GM12878 (cell line): ENCODE data around the gene QPRT. TPM values are rescaled to one million over a fixed set of nuclear protein-coding genes. Genes with fewer than 3 reads are reported as not detected.

ENCODE experiments used
- ATAC-seq: fragments of 200-7000 bp; cut with Tn5 transposase; 3 replicates; pipeline ENCODE4 v1.9.1; 2020; ENCODE audit warnings: mild to moderate bottlenecking, moderate library complexity
- BruUV-seq: library from RNA; stranded (reverse); fragments of 400-500 nt; replicated peaks from 2 replicates; lab custom pipeline; 2021; lab: Mats Ljungman, UMichigan
- CTCF ChIA-PET: fragments of 300-600 bp; sonication (Branson Sonifier 250); formaldehyde crosslinking; extraction: SDS; loops from one replicate; lab custom pipeline; 2021; ENCODE audit warnings: inconsistent platforms; lab: Yijun Ruan, JAX
- POLR2A ChIA-PET: fragments of 350-600 bp; formaldehyde crosslinking; extraction: SDS; loops from one replicate; lab custom pipeline; 2021; ENCODE audit warnings: inconsistent platforms; lab: Charles Lee
- RAD21 ChIA-PET: fragments of 300-600 bp; sonication (Branson Sonifier 250); formaldehyde crosslinking; loops from one replicate; lab custom pipeline; 2023; ENCODE audit warnings: antibody characterized with exemption; ENCODE audit not compliant: unreplicated experiment; lab: Charles Lee
- SMC1A ChIA-PET: fragments of 300-600 bp; sonication (Branson Sonifier 250); formaldehyde crosslinking; loops from one replicate; lab custom pipeline; 2023; ENCODE audit not compliant: unreplicated experiment, uncharacterized antibody; lab: Charles Lee
- DNase-seq: peaks from one replicate; pipeline ENCODE4 v3.0.0-alpha.2; 2011; ENCODE audit warnings: low read depth, low spot score
- FAIRE-seq: peaks from 3 replicates; lab custom pipeline; 2011; peaks lifted over from hg19 to GRCh38; lab: Jason Lieb, UNC
- H2AFZ ChIP-seq: 2 replicates; pipeline ENCODE4 v1.6.0; 2011; ENCODE audit warnings: low read depth, low read length, control low read depth; ENCODE audit not compliant: control insufficient read depth
- H3K27ac ChIP-seq: 2 replicates; pipeline ENCODE4 v1.5.1; 2011; ENCODE audit warnings: control low read depth; ENCODE audit not compliant: control insufficient read depth, insufficient read depth
- H3K27me3 ChIP-seq, 2 experiments: replicated peaks in 1 of 2; 2 replicates each; pipeline versions ENCODE4 v1.6.0 to v1.6.1; 2011; ENCODE audit warnings: low read length in 1 of 2; ENCODE audit not compliant: control insufficient read depth in 2 of 2, insufficient read depth in 2 of 2
- H3K36me3 ChIP-seq, 2 experiments: 2 replicates each; pipeline ENCODE4 v1.5.1; 2011; ENCODE audit warnings: low read length in 1 of 2; ENCODE audit not compliant: control insufficient read depth in 2 of 2, insufficient read depth in 2 of 2
- H3K4me1 ChIP-seq: 2 replicates; pipeline ENCODE4 v1.6.1; 2011; ENCODE audit warnings: mild to moderate bottlenecking, low read length, moderate library complexity, mixed read lengths; ENCODE audit not compliant: control insufficient read depth, insufficient read depth
- H3K4me2 ChIP-seq: 2 replicates; pipeline ENCODE4 v1.6.0; 2011; ENCODE audit warnings: control low read depth; ENCODE audit not compliant: control insufficient read depth, insufficient read depth
- H3K4me3 ChIP-seq: fragments of 200-600 bp; sonication (generic); 2 replicates; pipeline ENCODE4 v1.5.1; 2016
- H3K79me2 ChIP-seq: 2 replicates; pipeline ENCODE4 v1.6.0; 2011; ENCODE audit warnings: low read length; ENCODE audit not compliant: control insufficient read depth, insufficient read depth
- H3K9ac ChIP-seq: 2 replicates; pipeline ENCODE4 v1.8.0; 2011; ENCODE audit warnings: low read length, control low read depth, mixed read lengths; ENCODE audit not compliant: control insufficient read depth, insufficient read depth
- H3K9me3 ChIP-seq: replicated peaks from 3 replicates; pipeline ENCODE4 v1.5.1; 2011; ENCODE audit warnings: mild to moderate bottlenecking, low read length; ENCODE audit not compliant: control insufficient read depth, insufficient read depth
- H4K20me1 ChIP-seq: 2 replicates; pipeline ENCODE4 v1.6.0; 2011; ENCODE audit not compliant: control insufficient read depth, insufficient read depth
- CEBPB ChIP-seq, 2 experiments: fragments of 150-350 bp in 1 of 2; IDR thresholded peaks; 2 replicates each; pipeline ENCODE4 v1.6.1; 2012 to 2014; ENCODE audit warnings: low read depth in 2 of 2, low read length in 2 of 2, borderline replicate concordance in 1 of 2, inconsistent platforms in 1 of 2
- MEF2A ChIP-seq: IDR thresholded peaks from 2 replicates; pipeline ENCODE4 v1.6.1; 2011; ENCODE audit warnings: low read depth, mild to moderate bottlenecking, low read length, moderate library complexity; ENCODE audit not compliant: insufficient read depth
- MYB ChIP-seq: fragments of 150-350 bp; IDR thresholded peaks from 2 replicates; pipeline ENCODE4 v1.6.1; 2014; ENCODE audit warnings: mild to moderate bottlenecking, low read depth, low read length, borderline replicate concordance
- NFIC ChIP-seq: IDR thresholded peaks from 2 replicates; pipeline ENCODE4 v1.6.1; 2012; ENCODE audit warnings: low read depth, mild to moderate bottlenecking, inconsistent platforms, low read length, moderate library complexity
- NRF1 ChIP-seq: conservative IDR thresholded peaks from 2 replicates; pipeline ENCODE4 v1.6.1; 2011; ENCODE audit warnings: mild to moderate bottlenecking, low read depth, low read length, improper control_type of control experiment
- RB1 ChIP-seq: fragments of 450-650 bp; formaldehyde crosslinking; IDR thresholded peaks from 2 replicates; pipeline ENCODE4 v1.6.1; 2017; ENCODE audit warnings: mild to moderate bottlenecking, borderline replicate concordance
- WGBS: methylation state at CpG from one replicate; pipeline ENCODE4 v1.1.6; 2016; ENCODE audit warnings: low lambda C conversion rate; ENCODE audit not compliant: insufficient replicate concordance, insufficient coverage; ENCODE audit errors: missing lambda C conversion rate; 5-methylcytosine and 5-hydroxymethylcytosine counted together
- in situ Hi-C: fragments of 300-500 bp; cut with MboI; formaldehyde crosslinking; loops from 9 replicates; pipeline ENCODE4 v1.14.3; 2018; ENCODE audit warnings: mixed read lengths
- intact Hi-C: fragments of 100-400 bp; cut with micrococcal nuclease; formaldehyde crosslinking; loops from one replicate; pipeline ENCODE4 v1.14.2; 2022; ENCODE audit not compliant: unreplicated experiment
- polyA plus RNA-seq, 11 experiments: library from polyadenylated mRNA; depleted of rRNA in 4 of 11; unstranded in 6 of 11; stranded (reverse) in 5 of 11; fragments of >200 nt; fragmentation: Nextera tagmentation in 4 of 11; fragmentation: Illumina TruSeq in 1 of 11; extraction: Ambion mirVana in 4 of 11; extraction: Trizol in 1 of 11; gene quantifications; 1 replicate in 1 of 11; 2 replicates in 10 of 11; pipeline versions ENCODE4 v1.2.1 to v1.2.3, GENCODE V29; 2011 to 2016; ENCODE audit warnings: inconsistent platforms in 2 of 11, missing spikeins in 2 of 11, low read depth in 1 of 11
- total RNA-seq, 4 experiments: library from RNA; depleted of rRNA in 3 of 4; stranded (reverse); fragments of >200 nt in 3 of 4; fragmentation: Illumina TruSeq in 1 of 4; extraction: Trizol in 1 of 4; gene quantifications; 2 replicates each; pipeline versions ENCODE4 v1.2.1 to v1.2.3, GENCODE V29; 2013 to 2021
- TF ChIP-seq, protein P1 (sequence below): IDR thresholded peaks from 2 replicates; pipeline ENCODE4 v1.6.1; 2012; ENCODE audit warnings: mild to moderate bottlenecking, low read depth, low read length
- TF ChIP-seq, protein P2 (sequence below), 3 experiments: IDR thresholded peaks in 2 of 3; conservative IDR thresholded peaks in 1 of 3; 2 replicates each; pipeline ENCODE4 v1.5.1; 2011; ENCODE audit warnings: low read depth in 3 of 3, low read length in 3 of 3, mild to moderate bottlenecking in 3 of 3, control low read depth in 2 of 3, moderate library complexity in 2 of 3, inconsistent platforms in 1 of 3, mixed read lengths in 1 of 3; ENCODE audit not compliant: control insufficient read depth in 2 of 3, insufficient read depth in 1 of 3; ENCODE audit errors: extremely low read depth in 1 of 3
- TF ChIP-seq, protein P3 (sequence below): fragments of 450-650 bp; IDR thresholded peaks from 2 replicates; pipeline ENCODE4 v1.6.1; 2017; ENCODE audit warnings: antibody characterized with exemption, mild to moderate bottlenecking, moderate library complexity

Gene QPRT
- total and polyA plus RNA-seq, 10 of the 15 experiments (the other 5 are each of a cell fraction or from before 2014, with no cell fraction given), result 2.7 to 43.0 (median 31.3) TPM

DNA sequence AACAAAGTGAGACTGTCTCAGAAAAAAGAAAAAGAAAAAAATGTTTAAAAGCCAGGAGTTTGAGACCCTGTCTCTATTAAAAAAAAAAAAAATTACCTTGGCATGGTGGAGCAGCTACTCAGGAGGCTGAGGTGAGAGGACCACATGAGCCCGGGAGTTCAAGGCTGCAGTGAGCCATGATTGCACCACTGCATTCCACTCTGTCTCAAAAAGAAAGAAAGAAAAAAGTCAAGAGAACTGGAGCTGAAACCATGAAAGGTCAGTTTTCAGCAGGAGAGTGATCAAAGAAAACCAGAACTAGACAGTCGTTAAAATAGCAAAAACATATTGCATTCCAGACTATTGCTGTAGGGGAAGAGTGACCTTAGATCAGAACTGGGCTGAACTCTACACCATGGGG lies 8.8 kb downstream of the QPRT start (continued):
- TF ChIP-seq, protein P1, sequence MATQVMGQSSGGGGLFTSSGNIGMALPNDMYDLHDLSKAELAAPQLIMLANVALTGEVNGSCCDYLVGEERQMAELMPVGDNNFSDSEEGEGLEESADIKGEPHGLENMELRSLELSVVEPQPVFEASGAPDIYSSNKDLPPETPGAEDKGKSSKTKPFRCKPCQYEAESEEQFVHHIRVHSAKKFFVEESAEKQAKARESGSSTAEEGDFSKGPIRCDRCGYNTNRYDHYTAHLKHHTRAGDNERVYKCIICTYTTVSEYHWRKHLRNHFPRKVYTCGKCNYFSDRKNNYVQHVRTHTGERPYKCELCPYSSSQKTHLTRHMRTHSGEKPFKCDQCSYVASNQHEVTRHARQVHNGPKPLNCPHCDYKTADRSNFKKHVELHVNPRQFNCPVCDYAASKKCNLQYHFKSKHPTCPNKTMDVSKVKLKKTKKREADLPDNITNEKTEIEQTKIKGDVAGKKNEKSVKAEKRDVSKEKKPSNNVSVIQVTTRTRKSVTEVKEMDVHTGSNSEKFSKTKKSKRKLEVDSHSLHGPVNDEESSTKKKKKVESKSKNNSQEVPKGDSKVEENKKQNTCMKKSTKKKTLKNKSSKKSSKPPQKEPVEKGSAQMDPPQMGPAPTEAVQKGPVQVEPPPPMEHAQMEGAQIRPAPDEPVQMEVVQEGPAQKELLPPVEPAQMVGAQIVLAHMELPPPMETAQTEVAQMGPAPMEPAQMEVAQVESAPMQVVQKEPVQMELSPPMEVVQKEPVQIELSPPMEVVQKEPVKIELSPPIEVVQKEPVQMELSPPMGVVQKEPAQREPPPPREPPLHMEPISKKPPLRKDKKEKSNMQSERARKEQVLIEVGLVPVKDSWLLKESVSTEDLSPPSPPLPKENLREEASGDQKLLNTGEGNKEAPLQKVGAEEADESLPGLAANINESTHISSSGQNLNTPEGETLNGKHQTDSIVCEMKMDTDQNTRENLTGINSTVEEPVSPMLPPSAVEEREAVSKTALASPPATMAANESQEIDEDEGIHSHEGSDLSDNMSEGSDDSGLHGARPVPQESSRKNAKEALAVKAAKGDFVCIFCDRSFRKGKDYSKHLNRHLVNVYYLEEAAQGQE, result no peak
- TF ChIP-seq, protein P2, sequence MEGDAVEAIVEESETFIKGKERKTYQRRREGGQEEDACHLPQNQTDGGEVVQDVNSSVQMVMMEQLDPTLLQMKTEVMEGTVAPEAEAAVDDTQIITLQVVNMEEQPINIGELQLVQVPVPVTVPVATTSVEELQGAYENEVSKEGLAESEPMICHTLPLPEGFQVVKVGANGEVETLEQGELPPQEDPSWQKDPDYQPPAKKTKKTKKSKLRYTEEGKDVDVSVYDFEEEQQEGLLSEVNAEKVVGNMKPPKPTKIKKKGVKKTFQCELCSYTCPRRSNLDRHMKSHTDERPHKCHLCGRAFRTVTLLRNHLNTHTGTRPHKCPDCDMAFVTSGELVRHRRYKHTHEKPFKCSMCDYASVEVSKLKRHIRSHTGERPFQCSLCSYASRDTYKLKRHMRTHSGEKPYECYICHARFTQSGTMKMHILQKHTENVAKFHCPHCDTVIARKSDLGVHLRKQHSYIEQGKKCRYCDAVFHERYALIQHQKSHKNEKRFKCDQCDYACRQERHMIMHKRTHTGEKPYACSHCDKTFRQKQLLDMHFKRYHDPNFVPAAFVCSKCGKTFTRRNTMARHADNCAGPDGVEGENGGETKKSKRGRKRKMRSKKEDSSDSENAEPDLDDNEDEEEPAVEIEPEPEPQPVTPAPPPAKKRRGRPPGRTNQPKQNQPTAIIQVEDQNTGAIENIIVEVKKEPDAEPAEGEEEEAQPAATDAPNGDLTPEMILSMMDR (IDR thresholded peaks at IDR 0.05 in 2 of 3, conservative IDR thresholded peaks at IDR 0.05 in 1 of 3; ENCODE audit: control insufficient read depth in 2 of 3, extremely low read depth in 1 of 3, insufficient read depth in 1 of 3, low read depth in 3 of 3, low read length in 3 of 3), result no peak

DNA sequence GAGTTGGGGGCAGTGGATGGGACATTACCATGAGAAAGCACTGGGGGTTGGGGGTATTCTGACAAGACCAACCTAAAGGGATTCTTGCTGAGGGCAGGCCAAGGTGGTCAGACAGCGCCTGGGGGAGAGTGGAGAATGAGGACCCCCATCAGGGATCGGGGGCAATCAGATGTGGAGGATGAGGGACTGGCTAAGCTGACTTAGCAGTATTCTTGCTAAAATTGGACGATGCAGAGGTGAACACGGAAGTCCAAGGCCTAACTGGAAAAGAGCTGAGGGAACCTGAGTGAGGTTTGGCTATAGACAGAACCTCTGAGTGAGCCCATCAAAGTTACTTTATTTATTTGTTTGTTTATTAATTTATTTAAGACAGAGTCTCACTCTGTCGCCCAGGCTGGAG lies 9.2 kb downstream of the QPRT start:
- BruUV-seq, result no TSS peak
- Histone ChIP-seq H3K9me3 (no peaks in the 10 kb centered on the region; the same call in 2 of the 3 replicates), H2AFZ (no peak overlapping the region), H3K4me2 (no peak overlapping the region), H3K79me2 (peaks cover 6% of the 10 kb centered on the region), H4K20me1 (no peaks in the 10 kb centered on the region), H3K4me3 (no peak overlapping the region), H3K27me3 (no peaks in the 10 kb centered on the region), H3K27ac (no peak overlapping the region), H3K4me1 (peaks cover 23% of the 10 kb centered on the region), H3K9ac (no peak overlapping the region), H3K36me3 (peaks cover 0 to 2% of the 10 kb centered on the region in 2 experiments; a peak in 3 of 4 replicates)
- ChIA-PET POLR2A (interaction anchor here (0.9 to 1.9 kb wide), 4 partner anchors 9 to 43 kb away, joined by 4 to 9 read pairs (median 4); partner anchors contain the start of genes QPRT and SPN), SMC1A (interaction anchor here (0.7 to 2.5 kb wide), 8 partner anchors 8 to 46 kb away, joined by 3 to 10 read pairs (median 4); partner anchors contain the start of gene SPN), CTCF (interaction anchor here (0.7 to 2.2 kb wide), 4 partner anchors 9 to 22 kb away, joined by 4 to 8 read pairs (median 6); partner anchors contain the start of gene QPRT), RAD21 (interaction anchor here (1.0 to 1.7 kb wide), 7 partner anchors 9 to 48 kb away, joined by 3 to 6 read pairs (median 4); no protein-coding TSS in a partner anchor)
- no peak for TF ChIP-seq NFIC
- TF ChIP-seq RB1, result no peak
- TF ChIP-seq NRF1, result no peak
- TF ChIP-seq CEBPB (IDR thresholded peaks at IDR 0.05; ENCODE audit: borderline replicate concordance in 1 of 2, low read depth in 2 of 2, low read length in 2 of 2), result no peak
- TF ChIP-seq, protein P3, sequence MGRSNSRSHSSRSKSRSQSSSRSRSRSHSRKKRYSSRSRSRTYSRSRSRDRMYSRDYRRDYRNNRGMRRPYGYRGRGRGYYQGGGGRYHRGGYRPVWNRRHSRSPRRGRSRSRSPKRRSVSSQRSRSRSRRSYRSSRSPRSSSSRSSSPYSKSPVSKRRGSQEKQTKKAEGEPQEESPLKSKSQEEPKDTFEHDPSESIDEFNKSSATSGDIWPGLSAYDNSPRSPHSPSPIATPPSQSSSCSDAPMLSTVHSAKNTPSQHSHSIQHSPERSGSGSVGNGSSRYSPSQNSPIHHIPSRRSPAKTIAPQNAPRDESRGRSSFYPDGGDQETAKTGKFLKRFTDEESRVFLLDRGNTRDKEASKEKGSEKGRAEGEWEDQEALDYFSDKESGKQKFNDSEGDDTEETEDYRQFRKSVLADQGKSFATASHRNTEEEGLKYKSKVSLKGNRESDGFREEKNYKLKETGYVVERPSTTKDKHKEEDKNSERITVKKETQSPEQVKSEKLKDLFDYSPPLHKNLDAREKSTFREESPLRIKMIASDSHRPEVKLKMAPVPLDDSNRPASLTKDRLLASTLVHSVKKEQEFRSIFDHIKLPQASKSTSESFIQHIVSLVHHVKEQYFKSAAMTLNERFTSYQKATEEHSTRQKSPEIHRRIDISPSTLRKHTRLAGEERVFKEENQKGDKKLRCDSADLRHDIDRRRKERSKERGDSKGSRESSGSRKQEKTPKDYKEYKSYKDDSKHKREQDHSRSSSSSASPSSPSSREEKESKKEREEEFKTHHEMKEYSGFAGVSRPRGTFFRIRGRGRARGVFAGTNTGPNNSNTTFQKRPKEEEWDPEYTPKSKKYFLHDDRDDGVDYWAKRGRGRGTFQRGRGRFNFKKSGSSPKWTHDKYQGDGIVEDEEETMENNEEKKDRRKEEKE, result no peak
- TF ChIP-seq MEF2A, result no peak
- no peak for TF ChIP-seq MYB
- in situ Hi-C loops, result no loop called here
- WGBS, result 97% methylated on average over 5 of the region's 5 CpGs
- ATAC-seq, result no peak
- intact Hi-C loops, result no loop called here
- no peak for DNase-seq
- no peak for FAIRE-seq
